HepG2 (cell line): Measurements from ENCODE around the gene PRCP. TPM values are rescaled to one million over a fixed set of nuclear protein-coding genes. Genes with fewer than 3 reads are reported as not detected.

ENCODE experiments used
- ATAC-seq: fragments of 200-7000 bp; cut with Tn5 transposase; 3 replicates; pipeline ENCODE4 v1.9.1; 2020; ENCODE audit warnings: mild to moderate bottlenecking, moderate library complexity
- BruUV-seq: library from RNA; stranded (reverse); fragments of 400-500 nt; replicated peaks from 2 replicates; lab custom pipeline; 2021; lab: Mats Ljungman, UMichigan
- CTCF ChIA-PET: fragments of 300-600 bp; formaldehyde crosslinking; extraction: SDS; loops from one replicate; lab custom pipeline; 2021; ENCODE audit warnings: low total read pairs, inconsistent platforms, low intra/inter-chr PET ratio; lab: Yijun Ruan, JAX
- POLR2A ChIA-PET: fragments of 350-600 bp; sonication (Branson Sonifier 250); formaldehyde crosslinking; loops from one replicate; lab custom pipeline; 2020; ENCODE audit warnings: antibody characterized with exemption, inconsistent platforms; lab: Yijun Ruan, JAX
- DNase-seq: peaks from one replicate; pipeline ENCODE4 v3.0.0-alpha.2; 2015; ENCODE audit warnings: low spot score
- FAIRE-seq: peaks from 3 replicates; lab custom pipeline; 2011; peaks lifted over from hg19 to GRCh38; lab: Jason Lieb, UNC
- H2AFZ ChIP-seq: one replicate; pipeline ENCODE4 v1.6.1; 2011; ENCODE audit warnings: low read length, inconsistent platforms
- H3K27ac ChIP-seq: fragments of 300-600 bp; 3 replicates; pipeline ENCODE4 v1.8.0; 2011; ENCODE audit warnings: mixed run types, mild to moderate bottlenecking, mixed read lengths, low read length, inconsistent platforms; ENCODE audit not compliant: insufficient read depth; ENCODE audit errors: extremely low read length
- H3K27me3 ChIP-seq, 2 experiments: fragments of 200-600 bp in 1 of 2; 2 replicates in 1 of 2; 3 replicates in 1 of 2; pipeline versions ENCODE4 v1.6.0 to v1.8.0; 2011; ENCODE audit warnings: low read length in 2 of 2, mild to moderate bottlenecking in 2 of 2, moderate library complexity in 2 of 2, inconsistent platforms in 1 of 2; ENCODE audit not compliant: insufficient read depth in 2 of 2, control insufficient read depth in 1 of 2
- H3K36me3 ChIP-seq, 2 experiments: fragments of 200-600 bp in 1 of 2; replicated peaks in 1 of 2; 2 replicates in 1 of 2; 3 replicates in 1 of 2; pipeline versions ENCODE4 v1.5.1 to v1.8.0; 2011; ENCODE audit warnings: low read length in 2 of 2, inconsistent platforms in 1 of 2; ENCODE audit not compliant: insufficient read depth in 2 of 2, control insufficient read depth in 1 of 2
- H3K4me1 ChIP-seq: 2 replicates; pipeline ENCODE4 v1.5.1; 2012; ENCODE audit warnings: low read length, inconsistent platforms; ENCODE audit not compliant: insufficient read depth
- H3K4me2 ChIP-seq: 2 replicates; pipeline ENCODE4 v1.6.0; 2011; ENCODE audit warnings: low read depth, low read length, inconsistent platforms
- H3K4me3 ChIP-seq, 3 experiments: fragments of 200-600 bp in 1 of 3; sonication (generic), shearing (Covaris generic) in 1 of 3; replicated peaks in 1 of 3; 2 replicates each; pipeline ENCODE4 v1.5.1; 2011 to 2016; ENCODE audit warnings: low read length in 3 of 3, inconsistent platforms in 2 of 3, low read depth in 2 of 3, mild to moderate bottlenecking in 2 of 3, control low read depth in 1 of 3, mixed read lengths in 1 of 3; ENCODE audit not compliant: insufficient read depth in 1 of 3
- H3K79me2 ChIP-seq: one replicate; pipeline ENCODE4 v1.6.1; 2011; ENCODE audit warnings: low read length, inconsistent platforms; ENCODE audit not compliant: insufficient read depth
- H3K9ac ChIP-seq: 2 replicates; pipeline ENCODE4 v1.6.0; 2011; ENCODE audit warnings: mild to moderate bottlenecking, low read depth, low read length, inconsistent platforms; ENCODE audit not compliant: insufficient read depth
- H3K9me3 ChIP-seq: 2 replicates; pipeline ENCODE4 v1.5.1; 2012; ENCODE audit warnings: mild to moderate bottlenecking, low read length
- H4K20me1 ChIP-seq: 2 replicates; pipeline ENCODE4 v1.6.0; 2011; ENCODE audit warnings: inconsistent platforms, mild to moderate bottlenecking, low read length, moderate library complexity; ENCODE audit not compliant: insufficient read depth
- LCORL ChIP-seq, 2 experiments: fragments of 450-650 bp in 1 of 2; sonication (generic) in 1 of 2; formaldehyde crosslinking in 1 of 2; IDR thresholded peaks; 2 replicates each; pipeline versions ENCODE4 v1.5.0 to v1.6.1; 2017 to 2020; ENCODE audit warnings: antibody characterized with exemption in 1 of 2, missing genetic modification reagents in 1 of 2
- MED13 ChIP-seq: sonication (generic); formaldehyde crosslinking; IDR thresholded peaks from 2 replicates; pipeline ENCODE4 v1.5.0; 2020; ENCODE audit warnings: missing genetic modification reagents
- NRL ChIP-seq: sonication (generic); formaldehyde crosslinking; IDR thresholded peaks from 2 replicates; pipeline ENCODE4 v1.5.0; 2020; ENCODE audit warnings: missing genetic modification reagents, mild to moderate bottlenecking, moderate library complexity, borderline replicate concordance
- RORA ChIP-seq: sonication (generic); formaldehyde crosslinking; IDR thresholded peaks from 2 replicates; pipeline ENCODE4 v1.5.0; 2020; ENCODE audit warnings: mild to moderate bottlenecking, missing genetic modification reagents, moderate library complexity
- TGIF2 ChIP-seq: IDR thresholded peaks from 2 replicates; pipeline ENCODE4 v1.6.1; 2016; ENCODE audit warnings: control low read depth, missing compliant biosample characterization
- U2AF2 ChIP-seq: fragments of 200-400 bp; formaldehyde crosslinking; IDR thresholded peaks from 2 replicates; pipeline ENCODE4 v1.6.1; 2017; ENCODE audit warnings: low read depth, mild to moderate bottlenecking, low read length
- ZIK1 ChIP-seq: sonication (generic); formaldehyde crosslinking; IDR thresholded peaks from 2 replicates; pipeline ENCODE4 v1.5.0; 2020; ENCODE audit warnings: mild to moderate bottlenecking, low read depth, missing genetic modification reagents, borderline replicate concordance
- ZKSCAN1 ChIP-seq: fragments of 150-350 bp; IDR thresholded peaks from 2 replicates; pipeline ENCODE4 v1.6.1; 2014; ENCODE audit warnings: low read length
- ZNF138 ChIP-seq: sonication (generic); formaldehyde crosslinking; IDR thresholded peaks from 2 replicates; pipeline ENCODE4 v1.5.0; 2020; ENCODE audit warnings: mild to moderate bottlenecking, low read depth, missing genetic modification reagents
- WGBS: methylation state at CpG from one replicate; pipeline ENCODE4 v1.1.6; 2017; ENCODE audit warnings: low lambda C conversion rate; 5-methylcytosine and 5-hydroxymethylcytosine counted together
- in situ Hi-C: cut with HindIII; loops from 2 replicates; pipeline ENCODE4 v1.10.0; 2017; ENCODE audit warnings: low pct_unique_long_range_greater_than_20kb; ENCODE audit not compliant: extremely low pct_ligation_motif_present
- intact Hi-C: fragments of 100-400 bp; cut with micrococcal nuclease; formaldehyde crosslinking; loops from one replicate; pipeline ENCODE4 v1.10.0; 2022; ENCODE audit not compliant: unreplicated experiment
- polyA plus RNA-seq, 8 experiments: library from polyadenylated mRNA; depleted of rRNA in 3 of 8; stranded (reverse) in 7 of 8; unstranded in 1 of 8; fragments of >200 nt; fragmentation: Illumina TruSeq in 4 of 8; extraction: Trizol in 4 of 8; gene quantifications; 2 replicates each; pipeline versions ENCODE4 v1.2.1 to v1.2.3, GENCODE V29; 2011 to 2016; ENCODE audit warnings: low read depth in 4 of 8, missing spikeins in 1 of 8, mixed read lengths in 1 of 8; ENCODE audit not compliant: insufficient read depth in 1 of 8
- total RNA-seq, 5 experiments: library from RNA; depleted of rRNA; stranded (reverse); fragments of >200 nt; fragmentation: Illumina TruSeq; extraction: Trizol; gene quantifications; 2 replicates each; pipeline ENCODE4 v1.2.3, GENCODE V29; 2016; ENCODE audit warnings: low read depth in 1 of 5
- TF ChIP-seq, protein P1 (sequence below): sonication (generic); formaldehyde crosslinking; IDR thresholded peaks from 2 replicates; pipeline ENCODE4 v1.4.0; 2020; ENCODE audit warnings: mild to moderate bottlenecking, missing genetic modification reagents
- TF ChIP-seq, protein P2 (sequence below): sonication (generic); formaldehyde crosslinking; conservative IDR thresholded peaks from 2 replicates; pipeline ENCODE4 v1.4.0; 2020; ENCODE audit warnings: missing genetic modification reagents
- TF ChIP-seq, protein P3 (sequence below): sonication (generic); formaldehyde crosslinking; IDR thresholded peaks from 2 replicates; pipeline ENCODE4 v1.5.1; 2020; ENCODE audit warnings: mild to moderate bottlenecking, missing genetic modification reagents, moderate library complexity
- TF ChIP-seq, protein P4 (sequence below): sonication (generic); formaldehyde crosslinking; IDR thresholded peaks from 2 replicates; pipeline ENCODE4 v1.9.0; 2021; ENCODE audit warnings: missing genetic modification reagents, mild to moderate bottlenecking, borderline replicate concordance

The PRCP gene
- total and polyA plus RNA-seq, 2 of the 13 experiments (the other 11 are each of a cell fraction or from before 2014, with no cell fraction given) = 84.2 to 105 TPM

DNA sequence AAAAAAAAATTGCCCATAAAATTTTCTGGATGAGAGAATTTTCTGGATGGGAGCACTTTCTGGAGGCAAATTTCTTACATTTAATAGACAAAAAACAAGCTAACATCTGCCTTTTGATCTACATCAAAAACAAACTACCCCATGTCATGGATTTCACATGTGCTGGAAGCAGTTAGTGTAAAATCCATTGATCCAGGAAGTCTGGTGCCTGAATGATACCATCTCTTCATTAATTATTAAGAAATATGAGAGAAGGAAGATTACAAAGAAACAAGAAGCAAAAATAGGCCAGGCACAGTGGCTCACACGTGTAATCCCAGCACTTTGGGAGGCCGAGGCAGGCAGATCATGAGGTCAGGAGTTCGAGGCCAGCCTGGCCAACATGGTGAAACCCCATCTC lies 113.4 kb downstream of the PRCP start (continued):
- no peak for TF ChIP-seq ZIK1 (CRISPR knock-in tag)
- TF ChIP-seq, all 625 proteins: peak for 0

DNA sequence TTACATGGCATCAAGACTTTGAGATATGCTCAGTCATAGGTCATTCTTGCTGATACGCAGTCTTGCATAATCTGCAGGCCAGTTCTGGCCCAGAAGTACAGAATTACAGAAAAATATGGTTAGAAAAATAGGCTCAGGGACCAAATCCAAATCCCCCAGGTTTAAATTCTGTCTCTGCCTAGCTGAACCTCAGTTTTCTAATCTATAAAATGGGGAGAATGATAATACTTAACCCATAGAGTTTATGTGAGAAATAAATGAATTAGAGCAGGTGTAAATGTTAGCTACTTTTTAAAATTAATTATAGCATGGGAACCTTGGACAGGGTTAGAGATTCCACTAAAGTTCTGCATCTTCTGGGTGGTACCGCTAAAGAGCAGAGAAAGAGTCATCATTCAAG lies 114.2 kb downstream of the PRCP start:
- FAIRE-seq = no peak
- 46% methylated on average over 2 of the region's 2 CpGs for WGBS
- no peak for ATAC-seq
- in situ Hi-C loops (no loop called here), intact Hi-C loops (no loop called here)
- no peaks in the 10 kb centered on the region for H3K4me1 ChIP-seq
- no peak overlapping the region for H3K9ac ChIP-seq
- no peak overlapping the region for H3K4me3 ChIP-seq
- BruUV-seq = no TSS peak
- no peaks in the 10 kb centered on the region for H3K79me2 ChIP-seq
- no peaks in the 10 kb centered on the region for H3K9me3 ChIP-seq
- no peak overlapping the region for H2AFZ ChIP-seq
- H3K27me3 ChIP-seq = no peaks in the 10 kb centered on the region; a peak in 1 of 5 replicates
- no peaks in the 10 kb centered on the region for H3K36me3 ChIP-seq
- H4K20me1 ChIP-seq = no peaks in the 10 kb centered on the region
- no peak overlapping the region for H3K4me2 ChIP-seq
- H3K27ac ChIP-seq = no peak overlapping the region
- no peak for DNase-seq
- POLR2A ChIA-PET = no interaction called here
- CTCF ChIA-PET = no interaction called here
- no peak for TF ChIP-seq MED13 (CRISPR knock-in tag)
- TF ChIP-seq ZKSCAN1 = no peak
- TF ChIP-seq RORA (CRISPR knock-in tag) = no peak
- no peak for TF ChIP-seq NRL (CRISPR knock-in tag)
- TF ChIP-seq, protein P1, sequence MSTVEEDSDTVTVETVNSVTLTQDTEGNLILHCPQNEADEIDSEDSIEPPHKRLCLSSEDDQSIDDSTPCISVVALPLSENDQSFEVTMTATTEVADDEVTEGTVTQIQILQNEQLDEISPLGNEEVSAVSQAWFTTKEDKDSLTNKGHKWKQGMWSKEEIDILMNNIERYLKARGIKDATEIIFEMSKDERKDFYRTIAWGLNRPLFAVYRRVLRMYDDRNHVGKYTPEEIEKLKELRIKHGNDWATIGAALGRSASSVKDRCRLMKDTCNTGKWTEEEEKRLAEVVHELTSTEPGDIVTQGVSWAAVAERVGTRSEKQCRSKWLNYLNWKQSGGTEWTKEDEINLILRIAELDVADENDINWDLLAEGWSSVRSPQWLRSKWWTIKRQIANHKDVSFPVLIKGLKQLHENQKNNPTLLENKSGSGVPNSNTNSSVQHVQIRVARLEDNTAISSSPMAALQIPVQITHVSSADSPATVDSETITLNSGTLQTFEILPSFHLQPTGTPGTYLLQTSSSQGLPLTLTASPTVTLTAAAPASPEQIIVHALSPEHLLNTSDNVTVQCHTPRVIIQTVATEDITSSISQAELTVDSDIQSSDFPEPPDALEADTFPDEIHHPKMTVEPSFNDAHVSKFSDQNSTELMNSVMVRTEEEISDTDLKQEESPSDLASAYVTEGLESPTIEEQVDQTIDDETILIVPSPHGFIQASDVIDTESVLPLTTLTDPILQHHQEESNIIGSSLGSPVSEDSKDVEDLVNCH (CRISPR knock-in tag) = no peak
- no peak for TF ChIP-seq U2AF2
- no peak for TF ChIP-seq ZNF138 (CRISPR knock-in tag)
- TF ChIP-seq, protein P2, sequence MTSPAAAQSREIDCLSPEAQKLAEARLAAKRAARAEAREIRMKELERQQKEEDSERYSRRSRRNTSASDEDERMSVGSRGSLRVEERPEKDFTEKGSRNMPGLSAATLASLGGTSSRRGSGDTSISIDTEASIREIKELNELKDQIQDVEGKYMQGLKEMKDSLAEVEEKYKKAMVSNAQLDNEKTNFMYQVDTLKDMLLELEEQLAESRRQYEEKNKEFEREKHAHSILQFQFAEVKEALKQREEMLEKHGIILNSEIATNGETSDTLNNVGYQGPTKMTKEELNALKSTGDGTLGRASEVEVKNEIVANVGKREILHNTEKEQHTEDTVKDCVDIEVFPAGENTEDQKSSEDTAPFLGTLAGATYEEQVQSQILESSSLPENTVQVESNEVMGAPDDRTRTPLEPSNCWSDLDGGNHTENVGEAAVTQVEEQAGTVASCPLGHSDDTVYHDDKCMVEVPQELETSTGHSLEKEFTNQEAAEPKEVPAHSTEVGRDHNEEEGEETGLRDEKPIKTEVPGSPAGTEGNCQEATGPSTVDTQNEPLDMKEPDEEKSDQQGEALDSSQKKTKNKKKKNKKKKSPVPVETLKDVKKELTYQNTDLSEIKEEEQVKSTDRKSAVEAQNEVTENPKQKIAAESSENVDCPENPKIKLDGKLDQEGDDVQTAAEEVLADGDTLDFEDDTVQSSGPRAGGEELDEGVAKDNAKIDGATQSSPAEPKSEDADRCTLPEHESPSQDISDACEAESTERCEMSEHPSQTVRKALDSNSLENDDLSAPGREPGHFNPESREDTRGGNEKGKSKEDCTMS = no peak
- TF ChIP-seq LCORL (IDR thresholded peaks at IDR 0.05) = no peak
- no peak for TF ChIP-seq LCORL (CRISPR knock-in tag; IDR thresholded peaks at IDR 0.05)
- TF ChIP-seq, protein P3, sequence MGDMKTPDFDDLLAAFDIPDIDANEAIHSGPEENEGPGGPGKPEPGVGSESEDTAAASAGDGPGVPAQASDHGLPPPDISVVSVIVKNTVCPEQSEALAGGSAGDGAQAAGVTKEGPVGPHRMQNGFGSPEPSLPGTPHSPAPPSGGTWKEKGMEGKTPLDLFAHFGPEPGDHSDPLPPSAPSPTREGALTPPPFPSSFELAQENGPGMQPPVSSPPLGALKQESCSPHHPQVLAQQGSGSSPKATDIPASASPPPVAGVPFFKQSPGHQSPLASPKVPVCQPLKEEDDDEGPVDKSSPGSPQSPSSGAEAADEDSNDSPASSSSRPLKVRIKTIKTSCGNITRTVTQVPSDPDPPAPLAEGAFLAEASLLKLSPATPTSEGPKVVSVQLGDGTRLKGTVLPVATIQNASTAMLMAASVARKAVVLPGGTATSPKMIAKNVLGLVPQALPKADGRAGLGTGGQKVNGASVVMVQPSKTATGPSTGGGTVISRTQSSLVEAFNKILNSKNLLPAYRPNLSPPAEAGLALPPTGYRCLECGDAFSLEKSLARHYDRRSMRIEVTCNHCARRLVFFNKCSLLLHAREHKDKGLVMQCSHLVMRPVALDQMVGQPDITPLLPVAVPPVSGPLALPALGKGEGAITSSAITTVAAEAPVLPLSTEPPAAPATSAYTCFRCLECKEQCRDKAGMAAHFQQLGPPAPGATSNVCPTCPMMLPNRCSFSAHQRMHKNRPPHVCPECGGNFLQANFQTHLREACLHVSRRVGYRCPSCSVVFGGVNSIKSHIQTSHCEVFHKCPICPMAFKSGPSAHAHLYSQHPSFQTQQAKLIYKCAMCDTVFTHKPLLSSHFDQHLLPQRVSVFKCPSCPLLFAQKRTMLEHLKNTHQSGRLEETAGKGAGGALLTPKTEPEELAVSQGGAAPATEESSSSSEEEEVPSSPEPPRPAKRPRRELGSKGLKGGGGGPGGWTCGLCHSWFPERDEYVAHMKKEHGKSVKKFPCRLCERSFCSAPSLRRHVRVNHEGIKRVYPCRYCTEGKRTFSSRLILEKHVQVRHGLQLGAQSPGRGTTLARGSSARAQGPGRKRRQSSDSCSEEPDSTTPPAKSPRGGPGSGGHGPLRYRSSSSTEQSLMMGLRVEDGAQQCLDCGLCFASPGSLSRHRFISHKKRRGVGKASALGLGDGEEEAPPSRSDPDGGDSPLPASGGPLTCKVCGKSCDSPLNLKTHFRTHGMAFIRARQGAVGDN (CRISPR knock-in tag) = no peak
- TF ChIP-seq, protein P4, sequence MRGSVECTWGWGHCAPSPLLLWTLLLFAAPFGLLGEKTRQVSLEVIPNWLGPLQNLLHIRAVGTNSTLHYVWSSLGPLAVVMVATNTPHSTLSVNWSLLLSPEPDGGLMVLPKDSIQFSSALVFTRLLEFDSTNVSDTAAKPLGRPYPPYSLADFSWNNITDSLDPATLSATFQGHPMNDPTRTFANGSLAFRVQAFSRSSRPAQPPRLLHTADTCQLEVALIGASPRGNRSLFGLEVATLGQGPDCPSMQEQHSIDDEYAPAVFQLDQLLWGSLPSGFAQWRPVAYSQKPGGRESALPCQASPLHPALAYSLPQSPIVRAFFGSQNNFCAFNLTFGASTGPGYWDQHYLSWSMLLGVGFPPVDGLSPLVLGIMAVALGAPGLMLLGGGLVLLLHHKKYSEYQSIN (CRISPR knock-in tag) = no peak
- no peak for TF ChIP-seq TGIF2
